T1000 (cell line): Measurements from ENCODE around the gene FOXJ3.
A peak's percentile ranks its signal among the peaks of the same experiment; 100 is the strongest.

Experiments
- DNase-seq: peaks from one replicate; lab custom pipeline; 2025; ENCODE audit warnings: mixed read lengths; lab: John Stamatoyannopoulos, UW

The FOXJ3 gene

GRCh38 chr1:42335050-42335808, at the start of gene FOXJ3:
Gene FOXJ3, minus strand, starts transcription at chr1:42335235. Its CDS starts 24,142 bp downstream, at chr1:42311093.
- DNase-seq, result peak; percentile 87

DNA sequence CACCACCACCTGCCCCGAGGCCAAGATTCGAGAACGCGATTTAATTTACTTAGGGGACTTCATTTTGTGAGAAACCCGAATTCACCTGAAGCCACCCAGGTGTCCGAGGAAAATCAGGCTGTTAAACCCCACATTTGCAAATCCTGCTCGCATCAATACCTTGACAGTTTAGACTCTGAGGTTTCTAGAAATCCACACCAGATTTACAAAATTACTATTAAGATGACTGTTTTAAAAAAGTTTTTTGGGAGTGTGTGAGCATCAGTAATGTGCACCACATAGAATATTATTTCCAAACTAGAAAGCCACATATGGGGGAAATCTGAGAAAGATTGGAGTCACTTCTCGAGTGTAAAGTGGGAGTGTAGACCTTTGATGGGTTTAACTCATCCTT, 46.2 kb upstream of the FOXJ3 start:
- DNase-seq, result no peak

GRCh38 chr1:42380586-42381279, 45.7 kb upstream of the FOXJ3 start, which contains the start of gene RIMKLA:
Gene RIMKLA, plus strand, starts transcription at chr1:42380792. Its CDS starts 143 bp downstream, at chr1:42380935.
- peak; percentile 31 for DNase-seq

DNA sequence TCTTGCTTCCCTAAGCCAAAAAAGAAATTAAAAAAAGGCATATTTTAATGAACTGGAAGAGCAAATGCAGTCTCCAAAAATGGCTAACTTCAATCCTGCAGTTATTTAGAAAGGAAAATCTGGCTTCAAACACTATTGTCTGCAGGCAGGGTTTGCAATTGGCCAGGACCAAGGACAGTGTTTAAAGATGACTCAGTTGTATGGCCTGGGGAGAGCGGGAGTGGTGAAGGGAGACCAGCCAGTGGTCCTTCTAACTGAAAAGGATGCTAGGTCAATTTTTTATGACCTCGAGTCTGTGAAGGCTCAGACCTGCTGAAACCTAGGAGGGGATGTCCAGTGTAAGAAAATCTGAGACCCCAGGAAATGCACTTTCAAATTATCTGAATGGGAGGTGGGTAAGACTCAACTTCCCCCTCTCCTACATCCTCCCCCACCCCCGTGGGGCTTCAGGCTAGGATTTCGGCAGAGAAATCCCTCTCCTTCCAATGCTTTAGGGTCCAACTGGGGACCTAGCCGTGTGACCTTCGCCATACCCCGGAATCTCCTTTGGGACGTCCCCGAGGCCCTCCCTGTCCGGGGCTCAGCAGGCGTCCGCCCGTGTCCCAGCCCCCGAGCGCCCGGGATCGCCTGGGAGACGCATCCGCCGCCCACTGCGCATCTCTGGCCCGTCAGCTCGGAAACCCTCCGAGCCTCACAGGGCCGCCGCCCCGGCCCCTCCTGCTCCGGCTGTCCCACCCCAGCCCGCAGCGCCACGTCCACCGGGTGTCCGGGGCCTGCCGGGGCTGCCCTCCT, 45.0 kb upstream of the FOXJ3 start:
- no peak for DNase-seq

GRCh38 chr1:42372796-42373195, 37.8 kb upstream of the FOXJ3 start:
- DNase-seq, result no peak

- DNase-seq, result no peak
Observed at GRCh38 chr1:42370876-42371549, 36.0 kb upstream of the FOXJ3 start.

DNA sequence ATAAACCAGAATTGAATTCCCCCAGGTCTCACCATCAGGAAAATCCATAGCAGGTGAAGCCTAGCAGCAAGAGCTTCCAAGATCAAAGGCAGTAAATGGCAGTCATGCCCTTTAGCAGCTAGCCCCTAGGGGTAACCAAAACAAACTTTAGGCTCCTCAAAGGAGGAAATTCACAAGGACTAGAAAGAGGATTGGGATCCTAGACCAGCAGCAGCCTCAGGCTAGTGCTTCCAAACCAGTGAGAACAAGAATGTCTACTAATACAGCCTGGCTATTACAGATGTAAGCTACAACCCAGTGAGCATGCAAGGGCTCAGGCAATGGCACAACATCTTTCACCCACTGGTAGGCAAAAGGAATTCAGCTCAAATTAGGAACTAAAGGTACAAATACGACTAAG, 34.4 kb upstream of the FOXJ3 start:
- DNase-seq, result no peak

DNA sequence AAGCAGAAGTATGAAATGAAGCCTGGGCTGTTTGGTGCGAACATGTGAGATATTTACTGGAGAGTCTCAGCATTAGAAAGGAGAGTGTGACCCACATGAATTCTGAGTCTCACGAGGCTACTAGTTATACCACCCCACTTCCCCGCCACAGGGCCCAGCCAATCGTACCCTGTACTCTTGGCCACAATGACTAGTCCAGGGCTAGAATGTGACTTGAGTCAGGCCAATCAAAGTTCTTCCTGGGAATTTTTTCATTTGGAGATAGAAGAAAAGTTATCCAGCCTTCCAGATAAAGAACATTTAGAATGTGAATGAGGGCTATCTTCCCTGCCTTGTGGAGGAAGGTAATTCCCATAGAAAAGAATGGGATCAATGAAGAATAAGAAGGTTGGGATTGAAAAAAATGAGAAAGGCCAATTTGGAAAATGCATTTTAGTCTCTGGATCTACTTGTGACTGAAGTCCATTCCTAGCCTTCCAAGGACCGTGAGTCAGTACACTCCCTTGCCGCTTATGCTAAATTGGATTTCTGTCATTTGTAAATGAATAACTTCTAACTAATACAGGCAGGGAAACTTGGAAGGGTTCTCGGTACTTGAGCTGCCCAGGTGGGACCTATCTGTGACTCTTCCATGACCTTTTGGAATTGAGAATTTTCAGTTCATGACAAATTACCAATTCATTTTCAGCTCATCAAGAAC, 33.2 kb upstream of the FOXJ3 start:
- no peak for DNase-seq

DNA sequence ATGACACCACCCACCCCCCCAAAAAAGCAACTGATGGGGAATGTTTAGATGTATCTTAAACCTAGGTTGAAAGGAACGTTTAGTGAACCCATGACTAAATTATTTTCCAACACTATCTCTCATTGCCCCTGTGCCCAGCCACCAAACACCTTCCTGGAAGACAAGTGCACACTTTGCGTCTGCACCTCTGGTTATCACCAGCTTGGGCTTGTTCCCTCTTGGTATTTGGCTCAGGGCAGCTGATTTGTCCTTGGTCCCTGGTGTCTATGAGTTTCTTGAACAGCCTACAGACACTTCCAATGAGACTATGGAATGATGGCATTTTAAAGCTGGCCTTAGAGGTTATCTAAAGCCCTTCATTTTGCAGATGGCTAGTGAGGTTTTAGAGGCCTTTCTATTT, 30.1 kb upstream of the FOXJ3 start:
- DNase-seq, result no peak

- no peak for DNase-seq
Observed at GRCh38 chr1:42364542-42364941, 29.5 kb upstream of the FOXJ3 start.

DNA sequence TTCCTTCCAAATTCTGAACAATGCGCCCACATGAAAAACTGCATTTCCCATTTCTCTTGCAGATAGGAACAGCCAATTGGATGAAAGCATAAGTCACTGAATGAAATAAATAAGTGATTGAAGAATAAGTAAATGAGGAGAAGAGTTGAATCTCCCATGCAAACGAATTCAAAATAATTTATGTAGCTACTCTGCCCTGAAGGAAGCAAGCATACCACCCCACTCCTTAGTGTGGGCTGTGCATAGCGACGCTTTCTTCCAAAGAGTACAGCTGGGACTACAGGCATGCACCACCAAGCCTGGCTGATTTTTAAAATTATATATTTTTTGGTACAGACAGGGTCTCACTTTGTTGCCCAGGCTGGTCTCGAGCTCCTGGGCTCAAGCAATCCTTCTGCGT, 29.1 kb upstream of the FOXJ3 start:
- no peak for DNase-seq

GRCh38 chr1:42359466-42359865, 24.4 kb upstream of the FOXJ3 start:
- DNase-seq, result no peak

- no peak for DNase-seq
Observed at GRCh38 chr1:42358791-42359190, 23.8 kb upstream of the FOXJ3 start.

DNA sequence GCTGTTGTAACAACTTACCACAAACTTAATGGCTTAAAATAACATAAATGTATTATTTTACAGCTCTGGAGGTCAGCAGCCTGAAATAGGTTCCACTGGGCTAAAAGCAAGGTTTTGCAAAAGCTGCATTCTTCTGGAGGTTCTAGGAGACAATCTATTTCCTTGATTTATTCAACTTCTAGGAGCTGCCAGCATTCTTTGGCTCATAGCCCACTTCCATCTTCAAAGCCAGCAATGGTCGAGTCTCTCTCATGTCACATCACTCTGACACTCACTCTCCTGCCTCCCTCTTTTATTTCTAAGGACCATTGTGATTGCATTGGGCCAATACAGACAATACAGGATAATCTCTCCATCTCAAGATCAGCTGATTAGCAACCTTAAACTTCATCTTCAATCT, 15.1 kb upstream of the FOXJ3 start:
- no peak for DNase-seq

DNA sequence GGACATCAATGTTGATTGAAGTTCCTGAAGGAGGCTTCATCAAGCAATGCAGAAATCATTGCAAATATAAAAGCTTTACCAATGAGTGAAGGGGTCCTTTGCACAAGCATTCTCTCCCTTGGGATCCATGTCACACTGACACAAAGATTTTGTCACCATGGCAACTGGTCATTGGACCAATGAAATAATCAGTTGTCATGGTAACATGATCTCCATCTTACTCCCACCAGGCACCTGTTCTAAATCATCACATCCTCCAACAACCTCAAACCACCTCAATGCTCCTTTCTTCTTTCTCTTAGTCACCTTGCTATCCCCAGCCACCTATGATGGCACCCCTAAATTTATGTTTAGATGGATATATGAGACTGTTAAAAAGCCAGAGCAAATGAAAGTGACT, 13.5 kb upstream of the FOXJ3 start:
- DNase-seq, result no peak

DNA sequence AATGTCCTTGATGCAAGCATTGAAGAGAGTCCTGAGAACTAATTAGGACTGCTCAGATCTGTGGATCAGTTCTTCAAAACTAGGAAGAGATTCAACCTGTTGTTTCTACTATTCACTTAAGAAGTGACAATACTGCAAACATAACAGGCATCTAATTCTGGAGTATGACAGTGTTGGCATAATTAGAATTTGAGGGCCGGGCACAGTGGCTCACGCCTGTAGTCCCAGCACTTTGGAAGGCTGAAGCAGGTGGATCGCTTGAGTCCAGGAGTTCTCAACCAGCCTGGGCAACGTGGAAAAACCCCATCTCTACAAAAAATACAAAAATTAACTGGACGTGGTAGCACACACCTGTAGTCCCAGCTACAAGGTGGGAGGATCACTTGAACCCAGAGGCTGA, 8.0 kb upstream of the FOXJ3 start:
- no peak for DNase-seq

DNA sequence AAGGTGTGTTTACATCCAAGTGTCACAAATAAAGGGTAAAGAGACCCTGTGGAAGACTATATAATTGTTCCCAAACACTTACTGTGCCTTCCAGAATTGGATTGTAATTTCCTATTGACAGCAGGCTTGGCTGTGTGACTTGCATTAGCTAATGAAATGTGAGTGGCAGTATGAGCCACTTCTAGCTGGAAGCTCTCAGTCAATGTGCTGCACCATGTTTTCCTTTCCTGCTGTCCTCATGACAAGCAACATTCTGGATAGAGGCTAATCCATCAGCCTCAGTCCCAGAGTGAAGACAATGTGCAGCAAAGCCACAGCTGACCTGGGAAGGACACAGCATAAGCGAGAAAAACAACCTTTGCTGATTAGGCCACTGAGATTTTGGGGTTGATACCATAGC, 5.9 kb upstream of the FOXJ3 start:
- no peak for DNase-seq

GRCh38 chr1:42340093-42340492, 5.1 kb upstream of the FOXJ3 start:
- DNase-seq, result no peak

- no peak for DNase-seq
Observed at GRCh38 chr1:42336978-42337377, 1.9 kb upstream of the FOXJ3 start.

GRCh38 chr1:42335809-42336518, 929 bp upstream of the FOXJ3 start:
- no peak for DNase-seq
